Stimulated activated CD4-positive, alpha-beta T cell treated with anti-CD3 and anti-CD28 coated beads, Interleukin-1b, Interleukin-23, amount 100 ng/mL, for 24 hours (primary cell): ENCODE data around the gene SHISA7.
"Not testable (repeated sequence)": the region's sequence is repeated elsewhere in the genome, so short reads cannot be mapped to it uniquely, and the experiment has no call there.

Experiments
- DNase-seq, 4 experiments: peaks; one replicate each; pipeline ENCODE4 v3.0.0-alpha.2; 2020; ENCODE audit warnings: low read depth in 4 of 4, low spot score in 1 of 4

Gene SHISA7

DNA sequence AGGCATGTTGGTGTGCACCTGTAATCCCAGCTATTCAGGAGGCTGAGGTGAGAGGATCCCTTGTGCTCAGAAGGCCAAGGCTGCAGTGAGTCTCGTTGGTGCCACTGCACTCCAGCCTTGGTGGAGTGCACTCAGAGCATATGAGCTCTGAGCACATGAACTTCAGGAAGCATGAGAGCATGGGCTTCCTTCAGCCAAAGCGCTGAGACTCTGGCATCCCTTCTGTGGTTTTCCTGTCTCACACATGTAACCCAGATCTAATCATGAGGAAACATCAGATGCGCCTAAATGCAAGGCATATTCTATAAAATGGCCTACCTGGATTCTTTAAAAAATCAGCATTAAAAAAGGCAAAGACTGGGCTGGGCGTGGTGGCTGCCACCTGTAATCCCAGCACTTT is 21.8 kb downstream of the SHISA7 start:
- DNase-seq, result not testable (repeated sequence)

DNA sequence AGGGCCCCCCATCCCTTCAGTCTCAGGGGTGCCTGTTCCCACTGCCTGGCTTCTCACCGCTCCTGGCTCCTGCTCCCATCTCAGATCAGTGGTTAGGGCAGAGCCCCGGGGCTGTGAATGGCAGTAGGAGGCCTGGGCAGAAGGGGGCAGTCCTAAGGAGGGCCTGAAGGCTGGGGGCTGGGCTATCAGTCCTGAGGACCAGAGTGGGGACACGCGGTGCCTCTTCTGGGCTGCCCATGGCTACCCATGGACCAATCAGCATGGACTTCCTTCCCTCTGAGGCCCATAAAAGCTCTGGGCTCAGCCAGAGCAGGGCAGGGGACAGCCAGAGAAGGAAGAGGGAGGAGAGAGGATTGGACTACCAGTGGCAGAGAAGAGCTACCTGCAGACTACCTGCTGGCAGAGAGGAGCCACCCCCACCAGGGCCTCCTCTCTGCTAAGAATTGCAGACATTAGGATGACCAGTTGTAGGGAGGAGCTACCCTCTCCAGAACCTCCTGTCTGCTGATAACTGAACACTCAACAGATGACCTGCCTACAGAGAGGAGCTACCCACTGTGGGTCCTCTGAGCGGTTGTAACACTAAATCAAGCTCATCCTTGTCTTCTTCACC is 23.4 kb downstream of the SHISA7 start:
- DNase-seq, result no peak

DNA sequence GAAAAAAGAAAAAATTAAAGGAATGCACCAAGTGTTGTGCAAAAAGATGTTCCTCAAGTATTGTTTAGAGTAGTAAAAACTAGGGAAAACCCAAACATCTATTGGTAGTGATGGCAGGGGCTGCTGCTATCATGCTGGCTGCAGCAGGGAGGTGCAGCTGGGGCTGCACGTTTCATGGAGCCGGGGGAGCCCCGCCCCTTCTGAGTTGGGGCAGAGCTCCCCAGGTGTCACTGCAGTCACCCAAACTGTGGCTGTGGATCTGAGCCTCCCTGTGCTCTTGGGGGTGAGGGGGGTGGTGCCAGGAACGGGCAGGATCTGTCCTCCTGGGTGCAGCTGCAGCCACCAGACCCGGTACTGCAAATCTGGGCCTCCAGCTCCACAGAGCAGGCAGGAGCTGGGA is 24.0 kb downstream of the SHISA7 start:
- no peak for DNase-seq

DNA sequence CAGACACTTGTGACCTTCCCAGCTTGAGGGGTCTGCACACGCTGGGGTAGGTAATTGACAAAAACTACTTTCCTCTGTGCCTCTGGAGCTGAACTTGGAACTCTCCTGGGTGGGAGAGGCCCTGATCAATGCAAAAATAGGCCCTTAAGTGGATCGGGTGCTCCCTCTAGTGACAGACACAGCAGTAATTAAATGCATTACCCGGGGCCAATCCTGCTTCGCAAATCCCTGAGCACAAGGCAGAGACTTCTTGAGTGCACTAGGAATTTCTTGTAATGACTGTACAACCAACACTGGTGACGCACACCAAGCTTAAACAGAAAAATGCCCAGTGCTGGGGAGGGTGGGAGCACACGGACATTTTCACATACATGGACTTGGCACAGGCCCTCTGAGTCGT is 24.9 kb downstream of the SHISA7 start:
- DNase-seq, result peak in 3 of 4 experiments; percentile 25 to 30 (median 29)

DNA sequence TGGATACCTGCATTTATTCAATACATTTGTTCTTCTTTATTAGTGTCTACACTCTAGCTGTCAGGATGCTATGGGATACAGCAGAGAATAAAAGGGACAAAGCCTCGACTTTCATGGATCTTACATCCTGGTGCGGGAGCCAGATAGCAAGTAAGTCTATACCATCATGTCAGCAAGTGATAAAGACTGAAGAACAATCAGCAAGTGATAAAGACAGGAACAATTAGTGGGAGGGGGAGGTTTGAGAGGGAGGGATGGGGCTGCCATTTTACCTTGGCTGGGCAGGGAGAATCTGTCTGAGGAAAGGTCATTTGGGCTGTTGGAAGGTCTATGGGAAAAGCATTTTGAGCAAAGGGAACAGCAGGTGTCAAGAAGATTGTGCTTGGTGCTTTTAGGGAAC is 32.9 kb downstream of the SHISA7 start:
- DNase-seq, result no peak

DNA sequence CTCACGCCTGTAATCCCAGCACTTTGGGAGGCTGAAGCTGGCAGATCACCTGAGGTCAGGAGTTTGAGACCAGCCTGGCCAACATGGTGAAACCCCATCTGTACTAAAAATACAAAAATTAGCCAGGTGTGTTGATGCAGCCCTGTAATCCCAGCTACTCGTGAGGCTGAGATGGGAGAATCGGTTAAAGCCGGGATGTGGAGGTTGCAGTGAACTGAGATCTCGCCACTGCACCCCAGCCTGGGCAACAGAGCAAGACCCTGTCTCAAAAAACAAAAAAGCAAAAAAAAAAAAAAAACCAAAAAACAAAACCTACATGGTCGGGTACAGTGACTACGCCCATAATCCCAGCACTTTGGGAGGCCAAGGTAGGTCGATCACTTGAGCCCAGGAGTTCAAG is 33.9 kb downstream of the SHISA7 start:
- DNase-seq, result not testable (repeated sequence)

DNA sequence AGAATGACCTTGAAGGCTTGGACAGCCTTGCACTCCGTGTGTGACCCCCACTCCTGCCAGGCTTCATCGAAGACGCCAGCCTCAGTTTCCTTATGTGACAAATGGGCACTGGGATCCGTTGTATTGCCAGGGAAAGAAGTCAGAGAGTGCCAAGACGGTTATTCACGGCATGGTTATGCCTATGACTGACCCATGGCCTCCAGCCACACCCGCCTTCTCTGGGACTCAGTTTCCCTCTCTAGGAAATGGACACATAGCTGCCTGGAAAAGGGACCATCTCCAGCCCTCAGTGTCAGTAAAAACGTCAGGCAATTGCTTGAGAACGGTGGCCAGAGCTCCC is 34.6 kb downstream of the SHISA7 start:
- DNase-seq, result no peak

DNA sequence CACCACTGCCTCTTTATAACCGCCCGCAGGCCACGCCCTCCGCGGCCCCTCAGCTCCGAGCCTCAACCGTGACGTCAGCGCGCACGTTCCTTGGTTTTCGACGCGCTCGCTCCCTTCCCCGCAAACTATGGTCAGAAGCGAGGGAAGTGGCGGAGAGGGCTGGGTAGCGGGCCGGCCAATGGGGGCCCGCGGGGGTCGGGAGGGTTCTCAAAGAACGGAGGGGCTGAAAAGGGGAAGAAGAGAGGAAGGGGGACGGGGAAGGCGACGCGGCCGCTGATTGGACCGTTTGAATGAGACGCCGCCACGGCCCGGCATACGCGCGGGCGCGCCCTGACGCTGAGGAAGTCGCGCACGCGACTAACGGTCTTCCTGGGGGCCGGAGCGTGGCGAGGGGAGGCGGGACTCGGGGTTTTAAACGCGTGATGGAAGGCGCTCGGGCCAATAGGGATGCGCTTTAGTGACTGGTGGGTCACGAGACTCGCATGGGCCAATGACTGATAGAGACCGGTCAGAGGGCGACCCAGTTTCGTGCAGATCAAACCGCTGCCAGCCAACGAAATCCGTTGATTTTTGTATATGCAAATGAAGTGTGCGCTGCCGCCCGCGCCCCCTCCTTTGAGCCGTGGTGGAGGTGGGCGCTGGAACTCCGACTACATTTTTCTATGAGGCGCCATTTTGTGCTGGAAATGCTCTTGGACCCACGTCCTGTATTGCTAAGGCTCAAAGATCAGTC is 35.1 kb downstream of the SHISA7 start:
- peak; percentile 86 to 95 (median 94) for DNase-seq

DNA sequence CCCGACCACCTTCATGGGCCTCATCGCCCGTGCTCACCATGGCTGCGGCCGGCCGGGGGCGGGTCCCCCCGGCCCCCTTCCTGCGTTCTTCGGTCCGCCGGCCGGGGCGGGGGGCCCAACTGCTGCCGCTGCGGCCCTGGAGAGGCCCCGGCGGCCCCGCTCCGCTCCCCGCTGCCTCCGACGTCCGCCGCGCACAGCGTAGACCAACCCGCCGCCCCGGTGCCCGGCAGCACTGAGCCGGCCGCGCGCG is 35.6 kb downstream of the SHISA7 start, which contains the start of gene UBE2S:
Gene UBE2S (minus strand): TSS at position 239 of the 250 bp plus-strand sequence. CDS start 199 bp downstream, at position 40.
- not testable (repeated sequence) for DNase-seq

DNA sequence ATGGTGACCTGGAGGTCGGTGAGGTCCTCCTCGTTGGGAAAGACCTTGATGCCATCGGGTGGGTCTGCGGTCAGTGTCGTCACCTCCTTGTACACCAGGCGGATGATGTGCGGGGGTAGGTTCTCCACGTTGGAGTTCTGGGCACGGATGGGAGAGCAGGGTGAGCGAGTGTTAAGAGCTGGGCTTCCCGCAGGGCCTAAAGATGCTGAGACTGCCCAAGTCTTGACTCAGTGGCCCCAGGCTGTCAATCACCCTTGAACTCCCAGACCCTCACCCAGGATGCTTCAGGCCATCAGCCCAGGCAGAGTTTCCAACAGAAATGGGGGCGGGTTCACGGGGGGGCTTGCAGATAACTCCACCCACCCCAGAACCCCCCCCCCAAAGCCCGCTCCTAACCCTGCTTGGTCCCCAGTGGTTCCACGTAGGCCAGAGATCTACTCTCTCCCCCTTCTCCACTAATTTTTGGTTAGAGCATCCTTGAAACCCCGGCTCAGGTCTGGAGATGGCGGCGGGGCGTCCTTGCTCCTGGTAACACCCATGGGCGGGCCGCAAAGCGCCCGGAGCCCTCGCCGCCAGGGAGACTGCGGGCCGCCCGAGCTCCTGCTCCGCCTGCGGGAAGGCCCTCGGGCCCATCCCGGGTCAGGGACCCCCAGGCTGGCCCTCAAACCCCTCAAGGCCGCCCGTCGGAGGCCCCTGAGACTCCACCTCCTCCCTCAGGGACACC is 36.1 kb downstream of the SHISA7 start:
- DNase-seq, result no peak

DNA sequence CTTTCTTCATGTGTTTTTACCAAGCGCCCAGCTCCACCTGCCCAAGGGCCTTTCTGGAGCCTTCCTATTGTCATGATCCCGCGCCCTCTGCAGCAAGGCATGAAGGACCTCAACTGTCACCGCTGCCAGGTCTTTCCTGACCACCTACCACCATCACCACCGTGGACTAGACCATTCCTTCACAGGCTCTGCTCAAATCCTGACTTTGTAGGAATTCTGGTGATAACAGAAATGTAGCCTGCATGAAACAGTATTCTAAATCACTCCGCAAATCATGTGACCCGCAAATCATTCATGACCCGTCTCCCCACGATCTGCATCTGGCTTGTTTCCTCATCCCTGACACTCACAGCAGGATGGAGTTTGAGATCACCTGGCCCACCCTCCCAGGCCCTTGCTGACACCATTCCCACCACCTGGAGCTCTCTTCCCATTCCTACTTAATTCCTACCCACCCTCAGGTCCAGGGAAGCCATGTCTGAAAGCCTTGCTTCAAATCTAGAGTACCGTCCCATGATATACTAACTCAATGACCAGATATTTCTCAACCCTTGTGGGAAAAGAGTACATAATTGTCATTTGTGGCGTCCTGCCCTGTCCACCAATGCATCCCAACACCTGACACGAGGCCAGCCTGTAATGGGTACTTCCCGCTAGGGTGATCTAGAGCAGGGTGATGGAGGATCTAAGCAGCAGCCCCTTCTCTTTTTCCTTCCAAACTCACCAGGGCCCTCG is 36.8 kb downstream of the SHISA7 start:
- DNase-seq, result no peak

DNA sequence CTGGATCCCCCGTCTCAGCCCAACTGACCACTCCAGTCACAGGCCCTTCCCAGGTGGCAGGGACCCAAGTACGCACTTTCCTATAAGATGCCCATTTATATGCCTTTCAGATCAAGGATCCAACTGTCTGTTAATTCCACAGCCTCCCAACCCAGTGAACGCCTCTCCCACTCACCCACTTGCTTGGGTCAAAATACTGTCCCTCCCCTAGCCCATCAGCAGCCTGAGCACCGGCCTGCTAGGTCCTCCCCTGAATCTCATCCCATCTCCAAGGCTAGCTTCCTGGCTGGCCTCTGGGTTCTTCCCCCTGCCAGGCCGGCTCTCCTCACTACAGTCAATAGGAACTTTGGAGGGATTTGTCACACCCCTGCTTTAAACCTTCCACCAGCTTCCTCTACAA is 37.5 kb downstream of the SHISA7 start:
- no peak for DNase-seq

DNA sequence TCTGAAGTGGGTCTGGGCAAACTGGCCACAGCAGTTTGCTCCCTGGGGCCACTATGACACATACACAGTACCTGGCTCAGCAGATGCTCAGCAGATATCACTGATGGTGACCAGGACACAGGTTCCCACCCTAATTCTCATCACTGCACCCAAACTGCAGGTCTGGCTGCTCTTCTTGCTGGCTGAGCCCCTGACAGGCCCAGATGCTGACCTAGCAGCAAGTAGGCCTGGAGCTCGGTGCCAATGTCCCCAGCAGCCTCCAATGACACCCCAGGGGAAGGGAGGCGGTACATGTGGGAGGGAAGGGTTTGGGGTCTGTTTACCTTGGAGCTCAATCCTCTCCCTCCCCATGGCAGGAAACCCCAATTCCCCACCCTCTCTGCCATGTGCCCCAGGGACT is 40.6 kb downstream of the SHISA7 start:
- no peak for DNase-seq

DNA sequence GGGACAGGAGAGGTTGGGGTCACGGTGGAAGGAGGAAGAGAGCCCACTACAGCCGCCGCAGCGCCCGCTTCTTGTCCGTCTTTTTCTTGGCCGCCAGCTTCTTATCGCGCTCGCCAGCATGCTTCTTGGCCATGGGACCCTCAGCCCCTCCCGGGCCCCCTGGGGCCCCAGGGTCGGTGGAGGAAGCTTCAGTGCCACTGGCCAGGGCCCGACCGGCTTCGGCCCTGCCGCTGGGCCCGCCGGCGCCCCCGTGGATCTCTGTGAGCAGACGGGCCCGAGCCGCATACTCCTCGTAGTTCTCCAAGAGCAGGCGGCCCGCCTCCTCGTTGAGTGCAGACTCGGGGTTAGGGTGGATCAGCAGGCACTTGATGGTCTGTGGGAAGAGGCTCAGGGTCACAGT is 41.7 kb downstream of the SHISA7 start:
- DNase-seq, result not testable (repeated sequence)

DNA sequence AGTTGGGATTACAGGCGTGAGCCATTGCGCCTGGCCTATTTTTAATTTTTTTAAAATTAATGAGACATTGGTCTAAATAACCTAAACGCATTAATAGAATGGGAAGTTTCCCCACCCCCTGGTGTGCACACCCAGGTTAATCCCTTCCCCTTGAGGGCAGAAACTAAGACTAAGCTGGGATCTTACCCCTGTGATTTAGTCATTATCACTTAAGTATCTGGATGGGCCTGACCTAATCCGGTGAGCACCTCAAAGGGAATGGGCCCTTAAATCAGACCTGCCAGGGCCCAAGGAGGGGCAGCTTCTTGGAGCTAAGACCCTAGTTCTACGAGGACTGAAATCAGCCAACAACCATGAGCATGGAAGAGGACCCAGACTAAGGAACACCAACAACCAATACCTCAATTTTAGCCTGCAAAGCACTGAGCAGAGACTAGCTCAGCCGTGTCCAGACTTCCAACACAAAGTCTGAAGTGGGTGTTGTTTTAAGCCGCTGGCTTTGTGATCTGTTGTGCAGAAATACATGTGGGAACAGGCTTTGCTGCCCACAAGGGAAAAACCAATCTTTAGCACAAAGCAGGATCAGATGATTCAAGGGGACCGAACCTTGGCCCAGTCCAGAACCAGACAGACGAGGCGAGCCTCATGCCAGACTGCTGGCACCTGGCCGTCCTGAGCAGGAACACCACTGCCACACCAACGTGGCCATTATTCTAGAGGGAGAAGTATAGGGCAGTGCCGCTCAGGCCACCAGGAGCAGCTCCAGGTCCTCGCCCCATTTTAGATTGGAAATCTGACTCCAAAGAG is 42.6 kb downstream of the SHISA7 start:
- no peak for DNase-seq

DNA sequence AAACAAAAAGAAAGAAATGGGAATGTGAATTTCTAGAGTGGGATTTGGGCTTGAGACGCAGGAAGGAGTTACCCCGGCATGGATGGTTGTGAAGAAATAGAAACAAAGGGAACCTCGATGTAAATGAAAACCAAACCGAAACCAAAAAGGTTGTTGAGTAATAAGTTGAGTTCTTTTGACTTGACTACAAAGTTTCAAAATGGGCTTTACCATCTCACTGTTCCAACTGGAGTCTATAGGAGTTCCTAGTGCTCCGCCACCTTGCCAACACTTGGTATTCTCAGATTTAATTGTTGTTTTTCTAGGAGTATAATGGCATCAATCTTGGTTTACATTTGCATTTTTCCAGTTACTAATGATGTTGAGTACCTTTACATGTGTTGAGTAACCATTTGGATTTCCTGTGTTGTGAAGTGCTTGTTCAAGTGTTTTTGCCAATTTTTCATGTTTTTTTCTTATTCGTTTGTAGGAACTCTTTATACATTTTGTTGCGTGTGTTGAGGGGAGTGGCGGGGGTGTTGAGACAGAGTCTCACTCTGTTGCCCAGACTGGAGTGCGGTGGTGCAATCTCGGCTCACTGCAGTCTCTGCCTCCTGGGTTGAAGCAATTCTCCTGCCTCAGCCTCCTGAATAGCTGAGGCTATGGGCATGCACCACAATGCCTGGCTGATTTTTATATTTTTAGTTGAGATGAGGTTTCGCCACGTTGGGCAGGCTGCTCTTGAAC is 44.7 kb downstream of the SHISA7 start:
- DNase-seq, result no peak

DNA sequence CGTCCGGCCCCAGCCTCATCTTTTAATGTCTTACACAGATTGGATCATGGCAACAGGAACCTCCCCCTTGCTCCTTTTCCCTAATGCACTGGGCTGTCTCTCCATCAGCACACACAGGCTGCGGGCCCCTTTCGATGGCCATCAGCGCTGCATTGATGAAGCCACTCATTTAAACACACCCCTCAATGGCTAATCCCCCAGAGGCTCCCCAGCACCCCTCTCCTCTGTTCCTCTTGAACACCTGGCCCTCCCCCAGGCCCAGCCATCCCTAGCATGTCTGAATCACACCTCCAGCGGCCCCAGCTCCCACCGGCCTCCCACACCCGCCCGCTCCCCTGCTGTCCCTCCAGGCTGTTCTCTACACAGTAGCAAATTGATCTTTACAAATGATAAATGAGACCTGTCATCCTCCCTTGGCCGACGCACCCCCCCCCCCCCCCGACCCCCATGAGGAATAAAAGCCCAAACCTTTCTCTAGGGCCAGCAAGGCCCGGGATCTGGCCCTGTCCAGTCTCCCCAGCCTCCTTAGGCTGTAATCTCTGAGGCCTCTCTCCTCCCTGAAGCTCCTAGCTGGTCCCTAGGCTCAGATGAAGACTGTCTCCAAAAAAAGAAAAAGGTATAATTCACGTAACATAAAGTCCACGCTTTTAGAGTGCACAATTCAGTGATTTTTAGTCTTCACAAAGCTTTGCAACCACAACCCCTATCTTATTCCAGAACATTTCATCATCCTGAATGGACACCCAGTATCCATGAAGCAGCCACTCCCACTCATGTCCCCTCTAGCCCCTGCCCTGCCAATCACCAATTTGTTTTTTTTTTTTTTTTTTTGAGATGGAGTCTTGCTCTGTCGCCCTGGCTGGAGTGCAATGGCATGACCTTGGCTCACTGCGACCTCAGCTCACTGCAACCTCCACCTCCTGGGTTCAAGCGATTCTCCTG is 50.0 kb downstream of the SHISA7 start:
- no peak for DNase-seq

DNA sequence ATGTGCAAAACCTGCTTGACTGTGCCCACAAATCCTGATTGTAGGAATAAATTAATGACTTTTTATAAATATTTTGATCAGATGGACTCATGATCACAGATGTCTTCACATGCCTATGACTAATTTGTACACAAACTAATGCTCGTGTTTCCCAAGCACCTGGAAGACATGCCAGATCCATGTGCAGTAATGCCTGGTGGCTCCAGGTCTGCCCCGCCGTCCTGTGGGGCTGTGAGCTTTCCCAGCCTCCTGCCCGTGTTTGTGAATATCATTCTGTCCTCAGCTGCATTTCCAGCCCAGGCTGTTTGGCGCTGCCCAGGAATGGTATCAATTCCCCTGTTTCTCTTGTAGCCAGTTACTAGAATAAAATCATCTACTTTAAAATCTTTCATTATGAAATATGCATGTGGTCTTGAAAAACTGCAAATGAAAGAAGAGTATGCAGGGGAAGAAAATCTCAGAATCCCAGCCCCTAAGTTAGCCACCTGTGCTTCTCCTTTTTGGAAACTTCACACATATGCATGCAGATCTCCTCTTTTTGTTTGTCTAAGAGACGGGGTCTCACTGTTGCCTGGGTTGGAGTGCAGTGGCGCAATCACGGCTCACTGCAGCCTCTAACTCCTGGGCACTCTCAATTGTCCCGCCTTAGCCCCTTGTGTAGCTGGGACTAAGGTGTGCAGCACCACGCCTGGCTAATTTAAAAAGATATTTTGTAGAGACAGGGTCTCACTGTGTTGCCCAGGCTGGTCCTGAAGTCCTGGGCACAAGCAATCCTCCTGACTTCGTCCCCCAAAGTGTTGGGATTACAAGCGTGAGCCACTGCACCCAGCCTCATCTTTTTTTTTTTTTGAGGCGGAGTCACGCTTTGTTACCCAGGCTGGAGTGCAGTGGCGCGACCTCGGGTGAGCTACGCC is 51.1 kb downstream of the SHISA7 start:
- no peak for DNase-seq
